PC-3 (cell line): ENCODE data around the gene STX2. TPM values are rescaled to one million over a fixed set of nuclear protein-coding genes. Genes with fewer than 3 reads are reported as not detected.

Experiments
- ATAC-seq: fragments of 200-7000 bp; cut with Tn5 transposase; 2 replicates; pipeline ENCODE4 v1.9.1; 2020; ENCODE audit warnings: mild to moderate bottlenecking, moderate library complexity
- BruUV-seq: library from RNA; stranded (reverse); fragments of 400-500 nt; replicated peaks from 2 replicates; lab custom pipeline; 2021; lab: Mats Ljungman, UMichigan
- CTCF ChIA-PET: fragments of 300-600 bp; sonication (Branson Sonifier 250); formaldehyde crosslinking; loops from one replicate; lab custom pipeline; 2022; ENCODE audit warnings: antibody characterized with exemption; lab: Charles Lee
- POLR2A ChIA-PET: fragments of 300-600 bp; sonication (Branson Sonifier 250); formaldehyde crosslinking; loops from one replicate; lab custom pipeline; 2022; ENCODE audit warnings: antibody characterized with exemption; ENCODE audit not compliant: unreplicated experiment; lab: Charles Lee
- DNase-seq: peaks from one replicate; pipeline ENCODE4 v3.0.0-alpha.2; 2015
- H2AFZ ChIP-seq: fragments of 300-600 bp; sonication (generic); 2 replicates; pipeline ENCODE4 v1.6.0; 2016; ENCODE audit warnings: antibody characterized with exemption, low read length
- H3F3A ChIP-seq: fragments of 300-600 bp; sonication (generic); one replicate; pipeline ENCODE4 v1.6.0; 2017; ENCODE audit warnings: antibody characterized with exemption, low read length, control low read depth, mild to moderate bottlenecking; ENCODE audit not compliant: unreplicated experiment
- H3K27ac ChIP-seq: fragments of 300-600 bp; sonication (generic); 2 replicates; pipeline ENCODE4 v1.5.1; 2016; ENCODE audit warnings: mild to moderate bottlenecking, low read length
- H3K27me3 ChIP-seq: fragments of 300-600 bp; sonication (generic); 2 replicates; pipeline ENCODE4 v1.6.1; 2016; ENCODE audit warnings: low read length, mixed read lengths
- H3K36me3 ChIP-seq: fragments of 300-600 bp; sonication (generic); 2 replicates; pipeline ENCODE4 v1.6.1; 2016; ENCODE audit warnings: low read depth, mixed run types, low read length, mixed read lengths
- H3K4me1 ChIP-seq: fragments of 300-600 bp; sonication (generic); 2 replicates; pipeline ENCODE4 v1.5.1; 2016; ENCODE audit warnings: low read length; ENCODE audit not compliant: insufficient read depth
- H3K4me2 ChIP-seq: fragments of 300-600 bp; sonication (generic); 2 replicates; pipeline ENCODE4 v1.6.0; 2016; ENCODE audit warnings: low read length
- H3K4me3 ChIP-seq: fragments of 300-600 bp; sonication (generic); 2 replicates; pipeline ENCODE4 v1.5.1; 2016; ENCODE audit warnings: mild to moderate bottlenecking, low read length, mixed read lengths
- H3K79me2 ChIP-seq: fragments of 300-600 bp; sonication (generic); 2 replicates; pipeline ENCODE4 v1.6.1; 2017; ENCODE audit warnings: low read length, mixed read lengths
- H3K9ac ChIP-seq: fragments of 300-600 bp; sonication (generic); 2 replicates; pipeline ENCODE4 v1.6.0; 2016; ENCODE audit warnings: mild to moderate bottlenecking, low read length
- H3K9me2 ChIP-seq: fragments of 300-600 bp; sonication (generic); replicated peaks from 2 replicates; pipeline ENCODE4 v1.6.1; 2016; ENCODE audit warnings: mixed run types, low read length, mixed read lengths
- H3K9me3 ChIP-seq: fragments of 300-600 bp; sonication (generic); 2 replicates; pipeline ENCODE4 v1.6.1; 2016; ENCODE audit warnings: low read length, mixed read lengths
- H4K20me1 ChIP-seq: fragments of 300-600 bp; sonication (generic); 2 replicates; pipeline ENCODE4 v1.6.1; 2016; ENCODE audit warnings: low read length, mixed read lengths
- EZH2 ChIP-seq: fragments of 300-600 bp; sonication (generic); IDR thresholded peaks from one replicate; pipeline ENCODE4 v1.6.1; 2017; ENCODE audit warnings: antibody characterized with exemption, mild to moderate bottlenecking, low read length; ENCODE audit not compliant: unreplicated experiment
- EZH2phosphoT487 ChIP-seq: fragments of 300-600 bp; sonication (generic); IDR thresholded peaks from 2 replicates; pipeline ENCODE4 v1.6.1; 2018; ENCODE audit warnings: mild to moderate bottlenecking, antibody characterized with exemption, low read length, borderline replicate concordance
- intact Hi-C: fragments of 100-400 bp; cut with micrococcal nuclease; formaldehyde crosslinking; loops from 2 replicates; pipeline ENCODE4 v1.9.0; 2023
- total RNA-seq: library from RNA; depleted of rRNA; stranded (reverse); fragments of >200 nt; gene quantifications from 2 replicates; pipeline ENCODE4 v1.2.3, GENCODE V29; 2014
- TF ChIP-seq, protein P1 (sequence below): fragments of 300-600 bp; sonication (generic); conservative IDR thresholded peaks from 2 replicates; pipeline ENCODE4 v1.5.1; 2017; ENCODE audit warnings: antibody characterized with exemption, low read depth, mild to moderate bottlenecking, low read length

Gene STX2
- total RNA-seq, 1 experiment from 2014 or later, result 18.2 TPM

GRCh38 chr12:130764073-130764472, 75.0 kb downstream of the STX2 start:
- H3K27me3 ChIP-seq, result peaks cover 26% of the 10 kb centered on the region
- TF ChIP-seq EZH2 (no peak), EZH2phosphoT487 (no peak)
- TF ChIP-seq, protein P1, sequence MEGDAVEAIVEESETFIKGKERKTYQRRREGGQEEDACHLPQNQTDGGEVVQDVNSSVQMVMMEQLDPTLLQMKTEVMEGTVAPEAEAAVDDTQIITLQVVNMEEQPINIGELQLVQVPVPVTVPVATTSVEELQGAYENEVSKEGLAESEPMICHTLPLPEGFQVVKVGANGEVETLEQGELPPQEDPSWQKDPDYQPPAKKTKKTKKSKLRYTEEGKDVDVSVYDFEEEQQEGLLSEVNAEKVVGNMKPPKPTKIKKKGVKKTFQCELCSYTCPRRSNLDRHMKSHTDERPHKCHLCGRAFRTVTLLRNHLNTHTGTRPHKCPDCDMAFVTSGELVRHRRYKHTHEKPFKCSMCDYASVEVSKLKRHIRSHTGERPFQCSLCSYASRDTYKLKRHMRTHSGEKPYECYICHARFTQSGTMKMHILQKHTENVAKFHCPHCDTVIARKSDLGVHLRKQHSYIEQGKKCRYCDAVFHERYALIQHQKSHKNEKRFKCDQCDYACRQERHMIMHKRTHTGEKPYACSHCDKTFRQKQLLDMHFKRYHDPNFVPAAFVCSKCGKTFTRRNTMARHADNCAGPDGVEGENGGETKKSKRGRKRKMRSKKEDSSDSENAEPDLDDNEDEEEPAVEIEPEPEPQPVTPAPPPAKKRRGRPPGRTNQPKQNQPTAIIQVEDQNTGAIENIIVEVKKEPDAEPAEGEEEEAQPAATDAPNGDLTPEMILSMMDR, result no peak
- H3K9me3 ChIP-seq, result peaks cover 11% of the 10 kb centered on the region; the same call in 1 of the 2 replicates
- POLR2A ChIA-PET, result no interaction called here
- no peaks in the 10 kb centered on the region for H4K20me1 ChIP-seq
- H3K4me3 ChIP-seq, result no peak overlapping the region
- no peak overlapping the region for H3K4me2 ChIP-seq
- H3K9me2 ChIP-seq, result no peaks in the 10 kb centered on the region
- intact Hi-C loops, result loop anchor here (5.0 kb wide), 3 partner anchors 688 to 1068 kb away; no protein-coding TSS in a partner anchor
- no peak overlapping the region for H3K9ac ChIP-seq
- no peak overlapping the region for H2AFZ ChIP-seq
- BruUV-seq, result no TSS peak
- CTCF ChIA-PET, result no interaction called here
- H3K27ac ChIP-seq, result no peak overlapping the region
- peaks cover 8% of the 10 kb centered on the region; the same call in 1 of the 2 replicates for H3K4me1 ChIP-seq
- DNase-seq, result peak; percentile 31
- H3K79me2 ChIP-seq, result no peaks in the 10 kb centered on the region
- no peaks in the 10 kb centered on the region for H3K36me3 ChIP-seq
- H3F3A ChIP-seq, result peaks cover 6% of the 10 kb centered on the region
- no peak for ATAC-seq

- no peaks in the 10 kb centered on the region for H4K20me1 ChIP-seq
- no TSS peak for BruUV-seq
- H3F3A ChIP-seq, result peaks cover 6% of the 10 kb centered on the region
- H2AFZ ChIP-seq, result peak overlapping the region; percentile 88
- no peak overlapping the region for H3K27ac ChIP-seq
- intact Hi-C loops, result loop anchor here (5.0 kb wide), 3 partner anchors 690 to 1070 kb away; no protein-coding TSS in a partner anchor
- peaks cover 11% of the 10 kb centered on the region; the same call in 1 of the 2 replicates for H3K9me3 ChIP-seq
- H3K9ac ChIP-seq, result no peak overlapping the region
- peak overlapping the region; percentile 67 for H3K4me3 ChIP-seq
- no peaks in the 10 kb centered on the region for H3K9me2 ChIP-seq
- CTCF ChIA-PET, result no interaction called here
- no peaks in the 10 kb centered on the region for H3K36me3 ChIP-seq
- peaks cover 8% of the 10 kb centered on the region; the same call in 1 of the 2 replicates for H3K4me1 ChIP-seq
- H3K79me2 ChIP-seq, result no peaks in the 10 kb centered on the region
- TF ChIP-seq EZH2phosphoT487 (no peak), EZH2 (no peak)
- TF ChIP-seq, protein P1, result no peak
- POLR2A ChIA-PET, result no interaction called here
- H3K27me3 ChIP-seq, result peaks cover 9% of the 10 kb centered on the region; the same call in 1 of the 2 replicates
- H3K4me2 ChIP-seq, result peak overlapping the region; percentile 93
- DNase-seq (no peak), ATAC-seq (peak; percentile 9)
Observed at GRCh38 chr12:130762319-130762675, 76.8 kb downstream of the STX2 start.
